Right renal pelvis (tissue), 4 donors: ENCODE data around the gene MYO18B. TPM values are rescaled to one million over a fixed set of nuclear protein-coding genes. Genes with fewer than 3 reads are reported as not detected.

Experiments used
- DNase-seq, 4 donors: peaks; one replicate each; pipeline ENCODE4 v3.0.0-alpha.2; 2013; ENCODE audit warnings: low read depth in 4 of 4, low spot score in 3 of 4, missing footprints in 1 of 4
- polyA plus RNA-seq, 4 donors: library from polyadenylated mRNA; unstranded; fragments of 120-200 nt; gene quantifications; one replicate each; pipeline ENCODE4 v1.2.1, GENCODE V29; 2013; ENCODE audit not compliant: insufficient read length in 4 of 4

The MYO18B gene
- polyA plus RNA-seq, 4 donors = 0.06 to 0.21 (median 0.14) TPM

DNA sequence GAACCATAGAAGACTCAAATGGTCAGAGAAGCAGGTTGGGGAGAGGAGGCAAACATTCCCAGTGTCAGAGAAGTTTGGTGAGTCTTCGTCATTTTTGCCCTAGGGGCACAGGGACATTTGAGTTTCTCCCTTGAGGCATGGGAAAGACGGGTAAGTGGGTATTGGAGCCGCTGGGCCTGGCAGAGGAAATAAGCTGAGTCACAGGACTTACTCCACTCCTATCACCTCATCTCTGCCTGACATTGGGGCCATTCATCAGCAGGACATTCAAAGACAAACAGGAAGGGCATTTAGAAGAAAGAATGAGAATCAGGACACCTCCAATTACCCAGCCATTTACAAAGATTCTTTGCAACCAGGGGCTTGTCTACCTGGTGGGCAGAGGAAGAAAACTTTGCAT is 326.6 kb downstream of the MYO18B start:
- DNase-seq = no peak

DNA sequence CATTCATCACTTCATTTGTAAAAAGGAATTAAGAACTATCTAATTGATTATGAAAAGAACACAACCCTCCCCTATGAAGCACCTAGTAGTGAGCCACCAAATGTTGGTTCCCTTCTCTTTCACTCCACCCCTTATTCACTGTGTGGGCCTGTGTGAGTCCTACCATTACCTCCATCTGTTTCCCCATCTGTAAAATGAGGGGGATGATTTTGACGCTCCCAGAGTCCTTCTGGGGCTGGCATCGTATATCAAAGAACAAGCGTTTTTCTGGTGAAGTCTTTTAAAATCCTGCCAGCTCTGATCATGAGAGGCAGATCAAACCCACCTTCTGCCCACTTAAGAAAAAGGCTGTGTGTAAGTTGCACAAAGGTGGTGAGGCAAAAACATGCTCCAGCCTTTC is 330.6 kb downstream of the MYO18B start:
- DNase-seq = no peak

DNA sequence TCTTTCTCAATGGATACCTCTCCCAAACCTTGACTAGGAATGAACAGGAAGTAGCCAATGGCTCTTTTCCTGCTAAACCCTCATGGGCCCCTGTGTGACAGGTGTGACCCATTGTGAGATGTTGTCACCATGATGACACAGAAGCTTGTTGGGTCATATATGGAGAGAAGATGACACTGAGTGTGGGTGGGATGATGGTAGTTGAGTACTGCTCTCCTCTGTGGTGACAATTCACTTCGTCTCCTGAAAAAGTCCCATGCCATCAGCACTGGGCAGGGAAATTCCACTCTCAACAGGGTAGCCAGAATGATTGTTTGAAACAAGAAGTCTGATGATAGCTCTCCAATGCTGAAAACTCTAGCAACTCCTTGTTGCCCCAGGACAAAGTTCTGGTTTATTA is 333.3 kb downstream of the MYO18B start:
- no peak for DNase-seq

DNA sequence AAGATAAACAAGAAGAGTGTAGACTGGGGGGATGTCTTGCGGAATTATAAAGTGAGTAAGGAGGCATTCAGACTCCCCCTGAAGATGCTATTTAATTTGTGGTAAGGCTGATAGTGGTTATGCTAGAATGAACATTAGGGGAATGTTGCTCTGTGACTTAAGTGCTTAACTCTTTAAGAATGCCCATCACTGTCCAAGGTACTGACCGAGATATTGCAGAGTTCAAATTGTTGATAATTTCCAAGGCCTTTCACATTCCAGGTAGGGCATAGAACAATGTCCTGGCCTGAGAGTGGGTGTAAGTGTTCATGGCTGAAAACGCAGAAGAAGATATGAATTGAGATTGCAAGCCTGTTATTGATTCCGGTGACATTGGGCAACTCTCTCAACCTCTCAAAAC is 337.0 kb downstream of the MYO18B start:
- no peak for DNase-seq

Other genes starting within 250 kb of the MYO18B start
- 10 to 100 TPM in 2 of 4 donors, 1 to 10 TPM in 2; 8.4 to 13.6 (median 11.5) TPM for gene GRK3, start 177.5 kb upstream of the MYO18B start, polyA plus RNA-seq